ENCODE measurements around the gene PCDHGB4. TPM values are rescaled to one million over a fixed set of nuclear protein-coding genes. Genes with fewer than 3 reads are reported as not detected.
"Not testable (repeated sequence)": the region's sequence is repeated elsewhere in the genome, so short reads cannot be mapped to it uniquely, and the experiment has no call there.

PCDHGB4 gene
- total and polyA plus RNA-seq, 8 donors, result 3.2 to 5.9 (median 4.0) TPM

DNA sequence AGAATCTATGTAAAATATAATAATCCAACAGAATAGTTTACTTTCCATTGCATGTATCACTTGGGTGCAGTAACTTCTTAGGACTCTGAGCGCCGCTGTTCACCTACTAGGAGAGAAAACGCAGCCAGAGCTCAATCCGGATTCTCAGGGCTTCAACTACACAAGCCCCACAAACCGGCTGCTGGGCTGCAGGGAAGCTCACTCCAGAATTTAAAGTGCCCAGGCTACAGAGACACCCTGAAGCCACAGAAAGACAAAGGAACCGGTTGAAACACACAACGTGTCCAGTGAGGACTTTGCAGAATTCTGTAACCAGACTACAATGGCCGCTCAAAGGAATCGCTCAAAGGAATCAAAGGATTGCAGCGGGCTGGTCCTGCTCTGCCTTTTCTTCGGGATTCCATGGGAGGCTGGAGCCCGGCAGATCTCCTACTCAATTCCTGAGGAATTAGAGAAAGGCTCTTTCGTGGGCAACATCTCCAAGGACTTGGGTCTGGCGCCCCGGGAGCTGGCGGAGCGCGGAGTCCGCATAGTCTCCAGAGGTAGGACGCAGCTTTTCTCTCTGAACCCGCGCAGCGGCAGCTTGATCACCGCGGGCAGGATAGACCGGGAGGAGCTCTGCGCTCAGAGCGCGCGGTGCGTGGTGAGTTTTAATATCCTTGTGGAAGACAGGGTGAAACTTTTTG is 25.5 kb downstream of the PCDHGB4 start, which contains the start of gene PCDHGA10:
PCDHGA10 (plus strand) TSS at position 134 of the 686 bp plus-strand sequence; CDS start at position 323, 189 bp downstream.
- Histone ChIP-seq H3K27me3 (peaks cover 25 to 94% of the 10 kb centered on the region in 2 donors), H3K27ac (no peak within 1 kb of the TSS), H3K9me3 (peaks cover 0 to 63% of the 10 kb centered on the region in 2 donors), H3K4me1 (peaks cover 0 to 5% of the 10 kb centered on the region in 2 donors), H3K36me3 (no peaks in the 10 kb centered on the region), H3K4me3 (peak within 1 kb of the TSS in 1 of 2 donors; percentile 33)
- DNase-seq (peak in 2 of 4 donors; percentile 24 to 80), ATAC-seq (peak; percentile 71)
- TF ChIP-seq, protein P1, sequence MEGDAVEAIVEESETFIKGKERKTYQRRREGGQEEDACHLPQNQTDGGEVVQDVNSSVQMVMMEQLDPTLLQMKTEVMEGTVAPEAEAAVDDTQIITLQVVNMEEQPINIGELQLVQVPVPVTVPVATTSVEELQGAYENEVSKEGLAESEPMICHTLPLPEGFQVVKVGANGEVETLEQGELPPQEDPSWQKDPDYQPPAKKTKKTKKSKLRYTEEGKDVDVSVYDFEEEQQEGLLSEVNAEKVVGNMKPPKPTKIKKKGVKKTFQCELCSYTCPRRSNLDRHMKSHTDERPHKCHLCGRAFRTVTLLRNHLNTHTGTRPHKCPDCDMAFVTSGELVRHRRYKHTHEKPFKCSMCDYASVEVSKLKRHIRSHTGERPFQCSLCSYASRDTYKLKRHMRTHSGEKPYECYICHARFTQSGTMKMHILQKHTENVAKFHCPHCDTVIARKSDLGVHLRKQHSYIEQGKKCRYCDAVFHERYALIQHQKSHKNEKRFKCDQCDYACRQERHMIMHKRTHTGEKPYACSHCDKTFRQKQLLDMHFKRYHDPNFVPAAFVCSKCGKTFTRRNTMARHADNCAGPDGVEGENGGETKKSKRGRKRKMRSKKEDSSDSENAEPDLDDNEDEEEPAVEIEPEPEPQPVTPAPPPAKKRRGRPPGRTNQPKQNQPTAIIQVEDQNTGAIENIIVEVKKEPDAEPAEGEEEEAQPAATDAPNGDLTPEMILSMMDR (IDR thresholded peaks at IDR 0.05), result peak; percentile 29 to 49
- intact Hi-C loops (cut with DNase I), result loop anchor here in 1 of 2 donors (10.0 kb wide), 2 partner anchors 112 to 152 kb away; no protein-coding TSS in a partner anchor

DNA sequence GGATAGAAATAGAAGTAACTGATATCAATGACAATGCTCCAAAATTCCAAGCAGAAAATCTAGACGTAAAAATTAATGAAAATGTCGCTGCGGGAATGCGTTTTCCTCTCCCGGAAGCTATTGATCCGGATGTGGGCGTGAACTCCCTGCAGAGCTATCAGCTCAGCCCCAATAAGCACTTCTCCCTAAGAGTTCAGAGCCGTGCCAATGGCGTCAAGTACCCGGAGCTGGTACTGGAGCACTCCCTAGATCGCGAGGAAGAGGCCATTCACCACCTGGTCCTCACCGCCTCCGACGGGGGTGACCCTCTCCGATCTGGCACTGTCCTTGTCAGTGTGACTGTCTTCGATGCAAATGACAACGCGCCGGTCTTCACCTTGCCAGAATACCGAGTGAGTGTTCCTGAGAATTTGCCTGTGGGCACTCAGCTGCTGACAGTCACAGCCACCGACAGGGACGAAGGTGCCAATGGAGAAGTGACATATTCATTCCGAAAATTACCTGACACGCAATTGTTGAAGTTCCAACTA is 26.1 kb downstream of the PCDHGB4 start:
- H3K9me3 ChIP-seq, result peaks cover 0 to 64% of the 10 kb centered on the region in 2 donors
- peaks cover 28 to 94% of the 10 kb centered on the region in 2 donors for H3K27me3 ChIP-seq
- ATAC-seq (no peak), DNase-seq (peak in 1 of 4 donors; percentile 48)
- no peaks in the 10 kb centered on the region for H3K36me3 ChIP-seq
- intact Hi-C loops (cut with DNase I), result loop anchor here in 1 of 2 donors (10.0 kb wide), 2 partner anchors 111 to 151 kb away; no protein-coding TSS in a partner anchor
- H3K27ac ChIP-seq, result no peak overlapping the region
- TF ChIP-seq, protein P1 (IDR thresholded peaks at IDR 0.05), result no peak
- peak overlapping the region in 1 of 2 donors; percentile 33 for H3K4me3 ChIP-seq
- peaks cover 0 to 5% of the 10 kb centered on the region in 2 donors for H3K4me1 ChIP-seq

DNA sequence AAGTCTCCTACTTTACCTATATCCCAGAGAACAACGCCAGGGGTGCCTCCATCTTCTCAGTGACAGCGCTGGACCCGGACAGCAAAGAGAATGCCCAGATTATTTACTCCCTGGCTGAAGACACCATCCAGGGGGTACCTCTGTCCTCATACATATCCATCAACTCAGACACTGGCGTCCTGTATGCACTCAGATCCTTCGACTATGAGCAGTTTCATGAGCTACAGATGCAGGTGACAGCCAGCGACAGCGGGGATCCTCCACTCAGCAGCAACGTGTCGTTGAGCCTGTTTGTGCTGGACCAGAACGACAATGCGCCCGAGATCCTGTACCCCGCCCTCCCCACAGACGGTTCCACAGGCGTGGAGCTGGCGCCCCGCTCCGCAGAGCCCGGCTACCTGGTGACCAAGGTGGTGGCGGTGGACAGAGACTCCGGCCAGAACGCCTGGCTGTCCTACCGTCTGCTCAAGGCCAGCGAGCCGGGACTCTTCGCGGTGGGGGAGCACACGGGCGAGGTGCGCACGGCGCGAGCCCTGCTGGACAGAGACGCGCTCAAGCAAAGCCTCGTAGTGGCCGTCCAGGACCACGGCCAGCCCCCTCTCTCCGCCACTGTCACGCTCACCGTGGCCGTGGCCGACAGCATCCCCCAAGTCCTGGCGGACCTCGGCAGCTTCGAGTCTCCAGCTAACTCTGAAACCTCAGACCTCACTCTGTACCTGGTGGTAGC is 27.2 kb downstream of the PCDHGB4 start:
- ATAC-seq, result not testable (repeated sequence)
- intact Hi-C loops (cut with DNase I), result loop anchor here in 1 of 2 donors (10.0 kb wide), 2 partner anchors 110 to 150 kb away; no protein-coding TSS in a partner anchor

DNA sequence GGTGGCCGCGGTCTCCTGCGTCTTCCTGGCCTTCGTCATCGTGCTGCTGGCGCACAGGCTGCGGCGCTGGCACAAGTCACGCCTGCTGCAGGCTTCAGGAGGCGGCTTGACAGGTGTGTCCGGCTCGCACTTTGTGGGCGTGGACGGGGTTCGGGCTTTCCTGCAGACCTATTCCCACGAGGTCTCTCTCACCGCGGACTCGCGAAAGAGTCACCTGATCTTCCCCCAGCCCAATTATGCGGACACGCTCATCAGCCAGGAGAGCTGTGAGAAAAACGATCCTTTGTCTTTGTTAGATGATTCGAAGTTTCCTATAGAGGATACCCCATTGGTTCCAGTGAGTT is 27.7 kb downstream of the PCDHGB4 start:
- Histone ChIP-seq H3K9me3 (peaks cover 7 to 64% of the 10 kb centered on the region in 2 donors), H3K27me3 (peaks cover 29 to 94% of the 10 kb centered on the region in 2 donors)
- ATAC-seq, H3K27ac ChIP-seq, H3K4me1 ChIP-seq, H3K4me3 ChIP-seq, H3K36me3 ChIP-seq: not testable (repeated sequence)
- DNase-seq, result peak in 1 of 4 donors; percentile 43
- intact Hi-C loops (cut with DNase I), result loop anchor here in 1 of 2 donors (10.0 kb wide), 2 partner anchors 110 to 150 kb away; no protein-coding TSS in a partner anchor

More for the DNA sequence above, 27.2 kb downstream of the PCDHGB4 start:
- Histone ChIP-seq H3K9me3 (peaks cover 6 to 64% of the 10 kb centered on the region in 2 donors), H3K27me3 (peaks cover 31 to 94% of the 10 kb centered on the region in 2 donors)
- peak in 1 of 4 donors; percentile 58 for DNase-seq
- not testable (repeated sequence) for H3K4me1 ChIP-seq, H3K27ac ChIP-seq, H3K4me3 ChIP-seq, H3K36me3 ChIP-seq

DNA sequence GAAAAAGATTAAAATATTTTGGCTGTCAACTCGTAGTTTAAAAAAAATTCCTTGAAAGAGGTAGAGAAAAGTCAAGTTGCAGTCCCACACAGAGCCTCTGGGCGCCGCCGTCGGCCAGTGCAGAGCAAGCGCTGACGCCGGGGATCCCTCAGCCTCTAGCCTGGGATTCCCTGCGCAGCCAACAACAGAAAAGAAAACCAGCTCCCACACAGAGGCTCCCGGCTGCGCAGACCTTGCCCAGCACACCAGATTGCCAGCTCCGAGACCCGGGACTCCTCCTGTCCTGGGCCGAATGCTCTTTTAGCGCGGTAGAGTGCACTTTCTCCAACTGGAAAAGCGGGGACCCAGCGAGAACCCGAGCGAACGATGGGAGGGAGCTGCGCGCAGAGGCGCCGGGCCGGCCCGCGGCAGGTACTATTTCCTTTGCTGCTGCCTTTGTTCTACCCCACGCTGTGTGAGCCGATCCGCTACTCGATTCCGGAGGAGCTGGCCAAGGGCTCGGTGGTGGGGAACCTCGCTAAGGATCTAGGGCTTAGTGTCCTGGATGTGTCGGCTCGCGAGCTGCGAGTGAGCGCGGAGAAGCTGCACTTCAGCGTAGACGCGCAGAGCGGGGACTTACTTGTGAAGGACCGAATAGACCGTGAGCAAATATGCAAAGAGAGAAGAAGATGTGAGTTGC is 30.1 kb downstream of the PCDHGB4 start, which contains the start of gene PCDHGB7:
PCDHGB7 (plus strand) TSS at position 184 of the 679 bp plus-strand sequence; CDS start at position 367, 183 bp downstream.
- ATAC-seq (peak; percentile 97), DNase-seq (peak; percentile 42 to 92 (median 68))
- intact Hi-C loops (cut with DNase I), result loop anchor here in 1 of 2 donors (10.0 kb wide), 2 partner anchors 107 to 147 kb away; no protein-coding TSS in a partner anchor
- H3K36me3 ChIP-seq, result not testable (repeated sequence)
- TF ChIP-seq, protein P1 (IDR thresholded peaks at IDR 0.05), result peak; percentile 62 to 67
- peaks cover 39 to 99% of the 10 kb centered on the region in 2 donors for H3K27me3 ChIP-seq
- peak within 1 kb of the TSS in 1 of 2 donors; percentile 7 for H3K27ac ChIP-seq
- peak within 1 kb of the TSS; percentile 19 to 44 for H3K4me3 ChIP-seq
- H3K9me3 ChIP-seq, result peaks cover 7 to 75% of the 10 kb centered on the region in 2 donors
- peaks cover 3 to 10% of the 10 kb centered on the region in 2 donors for H3K4me1 ChIP-seq

Data from left lung (tissue), 10 donors.